Uterus (tissue), 2 donors: Measurements from ENCODE around the gene TMED6.

ENCODE experiments used
- CTCF ChIP-seq, 4 experiments: fragments of 200-600 bp in 2 of 4; fragments of 450-650 bp in 2 of 4; sonication (generic) in 2 of 4; IDR thresholded peaks; one replicate each; pipeline ENCODE4 v1.5.1; 2016 to 2019; ENCODE audit warnings: antibody characterized with exemption in 4 of 4, mild to moderate bottlenecking in 2 of 4, moderate library complexity in 1 of 4
- POLR2A ChIP-seq, 2 donors: fragments of 450-650 bp; IDR thresholded peaks; one replicate each; pipeline ENCODE4 v1.6.1; 2016; ENCODE audit warnings: antibody characterized with exemption in 2 of 2, mild to moderate bottlenecking in 1 of 2, moderate library complexity in 1 of 2

- TF ChIP-seq CTCF (IDR thresholded peaks at IDR 0.05) (peak; percentile 81 to 91 (median 86)), POLR2A (IDR thresholded peaks at IDR 0.05) (peak in 1 of 2 donors; percentile 60)
These were observed 12.1 kb downstream of the TMED6 start, which contains the start of the genes COG8 and NIP7 for GRCh38 chr16:69339289-69340094.
